ENCODE results near the gene TMEM259. TPM values are rescaled to one million over a fixed set of nuclear protein-coding genes. Genes with fewer than 3 reads are reported as not detected.

The TMEM259 gene
- total and polyA plus RNA-seq, 2 experiments from 2014 or later = 82.8 to 196 TPM

GRCh38 chr19:1018393-1018792, 2.5 kb downstream of the TMEM259 start (continued):
- no peak for TF ChIP-seq ZNF462 (CRISPR knock-in tag; IDR thresholded peaks at IDR 0.05)

- Mint-ChIP-seq H3K9me3 (peaks cover 3% of the 10 kb centered on the region; the same call in 2 of the 3 replicates), H3K4me3 (no peak overlapping the region; the same call in 2 of the 3 replicates), H3K27ac (no peak overlapping the region), H3K27me3 (ENCODE audit: insufficient read depth, low read depth, poor library complexity) (peaks cover 13% of the 10 kb centered on the region), H3K4me1 (peaks cover 26% of the 10 kb centered on the region), H3K36me3 (ENCODE audit: low read depth) (peaks cover 3% of the 10 kb centered on the region; the same call in 2 of the 3 replicates)
- ATAC-seq (no peak), DNase-seq (ENCODE audit: low spot score) (no peak)
- H4K20me1 ChIP-seq (replicated peaks; ENCODE audit: insufficient read depth) = peaks cover 20% of the 10 kb centered on the region
- no peaks in the 10 kb centered on the region for H3K9me2 ChIP-seq (ENCODE audit: insufficient read depth)
- peaks cover 14% of the 10 kb centered on the region; the same call in 1 of the 2 replicates for H3F3A ChIP-seq (replicated peaks; ENCODE audit: low read depth)
- no peak overlapping the region for H3K4me3 ChIP-seq
- peaks cover 72% of the 10 kb centered on the region for H3K79me2 ChIP-seq (replicated peaks; ENCODE audit: insufficient read depth)
- peak overlapping the region; percentile 43; the same call in 1 of the 2 replicates for H3K4me2 ChIP-seq
- no peaks in the 10 kb centered on the region for H3K36me3 ChIP-seq (ENCODE audit: insufficient read depth)
- peaks cover 8% of the 10 kb centered on the region; the same call in 1 of the 2 replicates for H3K4me1 ChIP-seq (ENCODE audit: insufficient read depth)
- H3K27ac ChIP-seq (ENCODE audit: low read depth) = peak overlapping the region; percentile 76; the same call in 1 of the 2 replicates
- no peaks in the 10 kb centered on the region for H3K27me3 ChIP-seq (ENCODE audit: insufficient read depth)
- no peak overlapping the region for H2AFZ ChIP-seq
- TF ChIP-seq CTCF (conservative IDR thresholded peaks at IDR 0.05; ENCODE audit: low read depth in 2 of 2) (no peak), JUNB (IDR thresholded peaks at IDR 0.05; ENCODE audit: unreplicated experiment) (no peak), ZNF114 (CRISPR knock-in tag; IDR thresholded peaks at IDR 0.05) (no peak), POLR2AphosphoS5 (IDR thresholded peaks at IDR 0.05; ENCODE audit: low read depth) (no peak), CREB1 (CRISPR knock-in tag; IDR thresholded peaks at IDR 0.05; ENCODE audit: low read depth) (no peak)
These were observed 3.0 kb downstream of the TMEM259 start for GRCh38 chr19:1017906-1018305.

Data from GM23338 (cell line).